Sigmoid colon (tissue), 7 donors: ENCODE measurements around the gene TPO. TPM values are rescaled to one million over a fixed set of nuclear protein-coding genes. Genes with fewer than 3 reads are reported as not detected.

Source experiments
- DNase-seq: peaks from one replicate; pipeline ENCODE4 v3.0.0-alpha.2; 2019
- H3K27ac ChIP-seq, 4 donors: fragments of 200-600 bp; sonication (generic); one replicate each; pipeline ENCODE4 v1.5.1; 2016 to 2019; ENCODE audit warnings: mild to moderate bottlenecking in 1 of 4
- H3K27me3 ChIP-seq, 3 donors: fragments of 200-600 bp; sonication (generic); one replicate each; pipeline ENCODE4 v1.5.1; 2019; ENCODE audit warnings: mild to moderate bottlenecking in 1 of 3
- H3K36me3 ChIP-seq, 4 donors: fragments of 200-600 bp; sonication (generic); one replicate each; pipeline ENCODE4 v1.5.1; 2016 to 2019
- H3K4me1 ChIP-seq, 4 donors: fragments of 200-600 bp; sonication (generic); one replicate each; pipeline ENCODE4 v1.5.1; 2017 to 2019
- H3K4me3 ChIP-seq, 4 donors: fragments of 200-600 bp; sonication (generic); one replicate each; pipeline ENCODE4 v1.5.1; 2017 to 2019; ENCODE audit warnings: mild to moderate bottlenecking in 2 of 4, moderate library complexity in 1 of 4
- H3K9me3 ChIP-seq, 4 donors: fragments of 200-600 bp in 3 of 4; sonication (generic) in 3 of 4; one replicate each; pipeline versions ENCODE4 v1.5.1 to v1.6.1; 2013 to 2019
- EP300 ChIP-seq, 4 donors: sonication (generic); formaldehyde crosslinking; IDR thresholded peaks; one replicate each; pipeline ENCODE4 v1.6.1; 2017; ENCODE audit warnings: antibody characterized with exemption in 4 of 4
- POLR2A ChIP-seq, 2 donors: fragments of 450-650 bp; IDR thresholded peaks; one replicate each; pipeline ENCODE4 v1.6.1; 2016; ENCODE audit warnings: antibody characterized with exemption in 2 of 2, mild to moderate bottlenecking in 2 of 2, moderate library complexity in 2 of 2
- POLR2AphosphoS5 ChIP-seq, 4 donors: sonication (generic); formaldehyde crosslinking; IDR thresholded peaks; one replicate each; pipeline ENCODE4 v1.6.1; 2017; ENCODE audit warnings: antibody characterized with exemption in 4 of 4
- WGBS, 2 donors: extraction: QIAGEN DNeasy Blood & Tissue Kit; methylation state at CpG; one replicate each; pipeline ENCODE4 v1.1.7; 2013; 5-methylcytosine and 5-hydroxymethylcytosine counted together
- intact Hi-C: fragments of 100-400 bp; cut with DNase I; formaldehyde crosslinking; loops from one replicate; pipeline ENCODE4 v1.15.1; 2023
- polyA plus RNA-seq, 3 donors: library from polyadenylated mRNA; stranded (reverse); fragments of 200-250 nt; gene quantifications; one replicate each; pipeline ENCODE4 v1.2.3, GENCODE V29; 2013
- total RNA-seq, 4 donors: library from RNA; depleted of rRNA; stranded (reverse); fragments of >200 nt; gene quantifications; one replicate each; pipeline ENCODE4 v1.1.0, GENCODE V29; 2016
- TF ChIP-seq, protein P1 (sequence below), 4 experiments: fragments of 450-650 bp in 3 of 4; fragments of 200-600 bp in 1 of 4; IDR thresholded peaks; one replicate each; pipeline ENCODE4 v1.5.1; 2016 to 2019; ENCODE audit warnings: antibody characterized with exemption in 4 of 4, mild to moderate bottlenecking in 3 of 4, moderate library complexity in 2 of 4
- donor health status: healthy with polysubstance abuse.
- donor health status: Bipolar disorder and iron deficiency.
- donor health status: healthy.

Gene TPO
- total and polyA plus RNA-seq, 7 donors = 0.60 to 18.8 (median 3.5) TPM

DNA sequence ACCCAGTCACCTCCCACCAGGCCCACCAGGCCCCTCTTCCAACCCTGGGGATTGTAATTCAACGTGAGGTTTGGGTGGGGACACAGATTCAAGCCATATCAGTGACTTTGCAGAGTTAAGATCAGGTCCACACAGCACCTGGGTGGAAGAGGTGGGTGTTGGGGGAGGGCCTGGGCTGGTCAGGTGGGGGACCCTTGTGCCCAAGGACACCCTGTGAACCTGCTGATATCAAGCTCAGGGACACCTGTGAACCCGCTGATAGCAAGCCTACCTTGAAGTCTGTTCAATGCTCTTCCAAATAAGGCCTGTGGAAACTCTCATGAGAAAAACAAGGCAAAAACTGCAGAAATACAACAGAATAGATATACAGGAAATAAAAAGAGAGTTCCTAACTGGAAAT, 19.9 kb upstream of the TPO start:
- 82 to 86% methylated on average over 2 of the region's 2 CpGs for WGBS, 2 donors

DNA sequence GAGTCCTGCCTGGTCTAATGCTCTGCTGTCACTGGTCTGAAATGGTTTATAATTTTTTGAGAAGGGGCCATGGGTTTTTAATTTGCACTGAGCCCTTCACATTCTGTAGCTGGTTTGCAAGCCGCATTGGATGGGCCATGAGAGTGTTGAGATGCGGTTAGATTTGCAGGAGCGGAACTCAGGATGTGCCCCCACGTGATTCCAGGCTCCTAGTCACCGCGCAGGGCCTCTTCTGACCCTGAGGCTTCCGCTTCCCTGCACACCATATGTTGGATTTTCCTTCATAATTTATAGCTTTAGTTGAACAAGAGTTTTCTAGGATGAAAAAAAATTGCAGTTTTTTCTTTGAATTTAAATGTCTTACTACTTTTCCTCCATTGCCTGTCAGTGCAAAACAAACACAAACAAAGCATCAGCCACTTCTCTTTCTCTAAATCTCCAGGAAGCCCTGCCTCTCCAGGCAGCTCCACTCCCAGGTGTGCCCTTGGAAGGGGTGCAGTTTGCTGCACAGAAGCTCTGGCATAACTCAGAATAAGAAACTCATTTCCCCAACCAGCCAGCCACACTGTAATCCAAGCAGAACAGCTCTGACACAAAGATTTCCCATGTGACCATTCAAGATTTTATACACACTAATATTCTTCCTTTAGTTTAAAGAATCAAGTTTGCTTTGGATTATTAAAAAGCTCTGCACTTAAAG, 18.4 kb upstream of the TPO start:
- Histone ChIP-seq H3K4me3 (no peak overlapping the region), H3K36me3 (no peaks in the 10 kb centered on the region), H3K4me1 (no peaks in the 10 kb centered on the region), H3K27ac (no peak overlapping the region), H3K9me3 (no peaks in the 10 kb centered on the region), H3K27me3 (no peaks in the 10 kb centered on the region)
- 85 to 86% methylated on average over 7 of the region's 7 CpGs for WGBS, 2 donors
- intact Hi-C loops = no loop called here
- no peak for DNase-seq
- TF ChIP-seq, protein P1, sequence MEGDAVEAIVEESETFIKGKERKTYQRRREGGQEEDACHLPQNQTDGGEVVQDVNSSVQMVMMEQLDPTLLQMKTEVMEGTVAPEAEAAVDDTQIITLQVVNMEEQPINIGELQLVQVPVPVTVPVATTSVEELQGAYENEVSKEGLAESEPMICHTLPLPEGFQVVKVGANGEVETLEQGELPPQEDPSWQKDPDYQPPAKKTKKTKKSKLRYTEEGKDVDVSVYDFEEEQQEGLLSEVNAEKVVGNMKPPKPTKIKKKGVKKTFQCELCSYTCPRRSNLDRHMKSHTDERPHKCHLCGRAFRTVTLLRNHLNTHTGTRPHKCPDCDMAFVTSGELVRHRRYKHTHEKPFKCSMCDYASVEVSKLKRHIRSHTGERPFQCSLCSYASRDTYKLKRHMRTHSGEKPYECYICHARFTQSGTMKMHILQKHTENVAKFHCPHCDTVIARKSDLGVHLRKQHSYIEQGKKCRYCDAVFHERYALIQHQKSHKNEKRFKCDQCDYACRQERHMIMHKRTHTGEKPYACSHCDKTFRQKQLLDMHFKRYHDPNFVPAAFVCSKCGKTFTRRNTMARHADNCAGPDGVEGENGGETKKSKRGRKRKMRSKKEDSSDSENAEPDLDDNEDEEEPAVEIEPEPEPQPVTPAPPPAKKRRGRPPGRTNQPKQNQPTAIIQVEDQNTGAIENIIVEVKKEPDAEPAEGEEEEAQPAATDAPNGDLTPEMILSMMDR (IDR thresholded peaks at IDR 0.05) = no peak
- no peak for TF ChIP-seq EP300 (IDR thresholded peaks at IDR 0.05)
- TF ChIP-seq POLR2AphosphoS5 (IDR thresholded peaks at IDR 0.05) = no peak
- TF ChIP-seq POLR2A (IDR thresholded peaks at IDR 0.05) = no peak

More for the DNA sequence above, 19.9 kb upstream of the TPO start:
- H3K4me1 ChIP-seq = no peaks in the 10 kb centered on the region
- H3K4me3 ChIP-seq = no peak overlapping the region
- H3K9me3 ChIP-seq = no peaks in the 10 kb centered on the region
- no peak overlapping the region for H3K27ac ChIP-seq
- DNase-seq = no peak
- intact Hi-C loops = no loop called here
- TF ChIP-seq POLR2AphosphoS5 (IDR thresholded peaks at IDR 0.05) = no peak
- TF ChIP-seq, protein P1 (IDR thresholded peaks at IDR 0.05) = no peak
- TF ChIP-seq EP300 (IDR thresholded peaks at IDR 0.05) = no peak
- no peak for TF ChIP-seq POLR2A (IDR thresholded peaks at IDR 0.05)
- H3K27me3 ChIP-seq = no peaks in the 10 kb centered on the region
- H3K36me3 ChIP-seq = no peaks in the 10 kb centered on the region

DNA sequence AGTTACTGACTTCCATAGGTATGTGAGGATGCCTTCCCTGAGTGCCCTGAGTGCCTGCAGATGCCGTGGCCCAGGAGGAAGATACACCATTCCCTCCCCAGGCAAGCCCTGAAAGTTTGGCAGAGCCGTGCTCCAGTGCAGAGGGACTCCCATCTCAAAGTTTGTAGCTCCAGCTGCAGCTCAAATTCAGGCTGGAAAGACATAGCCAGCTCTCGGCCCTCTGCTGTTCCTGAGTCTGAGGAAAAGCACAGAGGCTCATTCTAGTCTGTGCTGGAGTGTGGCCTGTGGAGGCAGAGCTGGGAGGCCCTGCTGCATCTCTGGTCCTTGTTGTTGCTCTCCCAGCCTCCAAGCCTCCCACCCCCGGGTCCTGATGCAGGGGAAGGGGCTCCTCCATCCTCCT, 15.9 kb upstream of the TPO start:
- TF ChIP-seq POLR2A (IDR thresholded peaks at IDR 0.05) (no peak), POLR2AphosphoS5 (IDR thresholded peaks at IDR 0.05) (no peak), EP300 (IDR thresholded peaks at IDR 0.05) (no peak)
- TF ChIP-seq, protein P1 (IDR thresholded peaks at IDR 0.05) = no peak
- intact Hi-C loops = no loop called here
- 25 to 60% methylated on average over 4 of the region's 4 CpGs for WGBS, 2 donors

DNA sequence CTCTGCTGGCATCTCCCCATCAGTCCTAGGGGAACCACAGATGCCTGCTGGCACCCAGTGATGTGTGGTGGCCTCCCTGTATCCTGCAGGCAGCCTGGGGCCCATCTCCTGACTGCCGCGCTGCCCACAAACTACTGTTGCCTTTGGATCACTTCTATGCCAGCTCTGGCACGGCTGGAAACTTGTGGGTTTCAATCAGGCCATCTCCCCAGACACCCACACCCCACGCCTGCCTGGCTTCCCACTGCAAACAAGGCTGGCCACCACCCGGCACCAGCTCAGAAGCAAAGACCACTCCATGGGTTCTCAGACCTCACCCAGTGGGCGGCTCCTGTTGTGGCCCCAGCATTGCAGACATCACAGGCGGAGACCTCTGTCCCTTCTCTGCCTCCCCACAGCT, 15.1 kb upstream of the TPO start:
- no peak overlapping the region for H3K4me3 ChIP-seq
- TF ChIP-seq POLR2A (IDR thresholded peaks at IDR 0.05) (no peak), POLR2AphosphoS5 (IDR thresholded peaks at IDR 0.05) (no peak), EP300 (IDR thresholded peaks at IDR 0.05) (no peak)
- TF ChIP-seq, protein P1 (IDR thresholded peaks at IDR 0.05) = no peak
- intact Hi-C loops = no loop called here
- H3K9me3 ChIP-seq = no peaks in the 10 kb centered on the region
- no peaks in the 10 kb centered on the region for H3K27me3 ChIP-seq
- no peak for DNase-seq
- H3K36me3 ChIP-seq = no peaks in the 10 kb centered on the region
- H3K4me1 ChIP-seq = no peaks in the 10 kb centered on the region
- H3K27ac ChIP-seq = no peak overlapping the region
- WGBS, 2 donors = 78 to 83% methylated on average over 7 of the region's 7 CpGs

More for the DNA sequence above, 15.9 kb upstream of the TPO start:
- no peaks in the 10 kb centered on the region for H3K36me3 ChIP-seq
- no peak overlapping the region for H3K4me3 ChIP-seq
- no peak for DNase-seq
- H3K27ac ChIP-seq = no peak overlapping the region
- no peaks in the 10 kb centered on the region for H3K4me1 ChIP-seq
- H3K27me3 ChIP-seq = no peaks in the 10 kb centered on the region
- no peaks in the 10 kb centered on the region for H3K9me3 ChIP-seq
